ENCODE results near the gene HTT-AS. TPM values are rescaled to one million over a fixed set of nuclear protein-coding genes. Genes with fewer than 3 reads are reported as not detected.

HTT-AS gene
- total RNA-seq, 1 experiment from 2014 or later = not detected

DNA sequence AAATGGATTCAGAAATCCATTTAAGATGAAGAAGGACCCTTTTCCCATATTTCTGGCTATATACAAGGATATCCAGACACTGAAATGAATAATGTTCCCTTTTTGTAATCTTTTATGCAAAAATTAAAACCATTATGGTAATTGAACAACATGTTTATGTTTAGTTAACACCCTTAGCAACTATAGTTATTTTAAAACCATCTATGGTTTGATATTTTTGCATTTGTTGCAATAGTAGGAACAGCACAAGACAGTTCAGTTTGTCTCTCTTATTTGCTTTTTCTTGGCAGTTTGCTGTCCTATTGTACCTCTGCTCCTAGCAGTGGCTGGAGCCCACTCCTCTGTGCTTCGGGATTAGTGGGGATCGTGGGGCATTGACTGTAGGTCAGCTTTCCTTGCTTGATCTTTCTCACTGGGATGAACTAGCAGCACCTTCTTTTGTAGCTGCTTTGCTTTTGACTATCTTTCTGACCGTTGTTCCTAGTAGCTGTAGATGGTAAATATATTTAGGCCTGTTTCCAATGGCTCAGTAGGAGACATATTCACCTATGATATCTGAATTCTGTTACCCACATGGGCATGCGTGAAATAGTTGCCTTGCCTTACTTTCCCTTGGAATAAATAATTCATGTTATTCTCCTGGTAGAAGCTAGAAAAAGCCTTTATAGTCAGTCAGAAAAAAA is 12.9 kb upstream of the HTT-AS start:
- intact Hi-C loops (cut with micrococcal nuclease; ENCODE audit: unreplicated experiment) = no loop called here
- no peaks in the 10 kb centered on the region for H3K9me3 Mint-ChIP-seq (ENCODE audit: low read depth, unreplicated experiment)
- no peak overlapping the region for H3K27ac Mint-ChIP-seq (ENCODE audit: unreplicated experiment)
- no peaks in the 10 kb centered on the region for H3K36me3 Mint-ChIP-seq (ENCODE audit: insufficient read depth, unreplicated experiment)
- TF ChIP-seq, protein P1, sequence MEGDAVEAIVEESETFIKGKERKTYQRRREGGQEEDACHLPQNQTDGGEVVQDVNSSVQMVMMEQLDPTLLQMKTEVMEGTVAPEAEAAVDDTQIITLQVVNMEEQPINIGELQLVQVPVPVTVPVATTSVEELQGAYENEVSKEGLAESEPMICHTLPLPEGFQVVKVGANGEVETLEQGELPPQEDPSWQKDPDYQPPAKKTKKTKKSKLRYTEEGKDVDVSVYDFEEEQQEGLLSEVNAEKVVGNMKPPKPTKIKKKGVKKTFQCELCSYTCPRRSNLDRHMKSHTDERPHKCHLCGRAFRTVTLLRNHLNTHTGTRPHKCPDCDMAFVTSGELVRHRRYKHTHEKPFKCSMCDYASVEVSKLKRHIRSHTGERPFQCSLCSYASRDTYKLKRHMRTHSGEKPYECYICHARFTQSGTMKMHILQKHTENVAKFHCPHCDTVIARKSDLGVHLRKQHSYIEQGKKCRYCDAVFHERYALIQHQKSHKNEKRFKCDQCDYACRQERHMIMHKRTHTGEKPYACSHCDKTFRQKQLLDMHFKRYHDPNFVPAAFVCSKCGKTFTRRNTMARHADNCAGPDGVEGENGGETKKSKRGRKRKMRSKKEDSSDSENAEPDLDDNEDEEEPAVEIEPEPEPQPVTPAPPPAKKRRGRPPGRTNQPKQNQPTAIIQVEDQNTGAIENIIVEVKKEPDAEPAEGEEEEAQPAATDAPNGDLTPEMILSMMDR (IDR thresholded peaks at IDR 0.05; ENCODE audit: unreplicated experiment) = no peak
- no peaks in the 10 kb centered on the region for H3K27me3 Mint-ChIP-seq (ENCODE audit: unreplicated experiment)
- H3K4me1 Mint-ChIP-seq (ENCODE audit: low read depth, unreplicated experiment) = no peaks in the 10 kb centered on the region
- CTCF ChIA-PET = no interaction called here
- no peak for DNase-seq
- BruUV-seq (replicated peaks) = no TSS peak
- H3K4me3 Mint-ChIP-seq (ENCODE audit: low read depth, unreplicated experiment) = no peak overlapping the region

DNA sequence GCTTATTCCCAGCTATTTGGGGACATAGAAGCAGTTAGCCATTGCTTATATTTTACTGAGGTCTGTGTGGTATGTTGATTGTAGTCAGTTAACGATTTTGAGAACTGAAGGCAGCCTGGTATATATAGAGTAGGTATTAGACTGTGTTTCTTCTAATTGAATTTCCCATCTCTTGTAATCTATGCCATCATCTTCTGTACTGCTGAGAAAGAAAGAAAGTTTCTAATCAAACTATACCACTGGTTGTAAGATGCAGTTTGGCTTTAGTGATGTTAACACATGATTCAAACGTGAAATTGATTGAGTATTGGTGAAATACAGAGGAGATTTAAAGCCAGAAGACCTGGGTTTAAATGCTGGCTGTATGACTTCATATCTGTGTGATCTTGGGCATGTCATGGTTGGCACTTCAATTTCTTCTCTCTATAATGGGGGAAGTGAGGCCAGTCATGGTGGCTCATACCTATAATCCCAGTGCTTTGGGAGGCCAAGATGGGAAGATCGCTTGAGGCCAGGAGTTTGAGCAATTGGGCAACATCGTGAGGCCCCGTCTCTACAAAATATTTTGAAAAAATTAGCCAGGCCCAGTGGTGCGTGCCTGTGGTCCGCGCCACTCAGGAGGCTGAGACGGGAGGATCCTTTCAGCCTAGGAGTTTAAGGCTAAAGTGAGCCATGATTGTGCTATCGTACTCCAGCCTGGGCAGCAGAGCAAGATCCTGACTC is 11.8 kb upstream of the HTT-AS start:
- H3K27me3 Mint-ChIP-seq (ENCODE audit: unreplicated experiment) = no peaks in the 10 kb centered on the region
- H3K9me3 Mint-ChIP-seq (ENCODE audit: low read depth, unreplicated experiment) = no peaks in the 10 kb centered on the region
- intact Hi-C loops (cut with micrococcal nuclease; ENCODE audit: unreplicated experiment) = no loop called here
- no peak overlapping the region for H3K4me3 Mint-ChIP-seq (ENCODE audit: low read depth, unreplicated experiment)
- TF ChIP-seq, protein P1 (IDR thresholded peaks at IDR 0.05; ENCODE audit: unreplicated experiment) = no peak
- H3K4me1 Mint-ChIP-seq (ENCODE audit: low read depth, unreplicated experiment) = no peaks in the 10 kb centered on the region
- DNase-seq = no peak
- H3K36me3 Mint-ChIP-seq (ENCODE audit: insufficient read depth, unreplicated experiment) = no peaks in the 10 kb centered on the region
- CTCF ChIA-PET = no interaction called here
- BruUV-seq (replicated peaks) = no TSS peak
- no peak overlapping the region for H3K27ac Mint-ChIP-seq (ENCODE audit: unreplicated experiment)

DNA sequence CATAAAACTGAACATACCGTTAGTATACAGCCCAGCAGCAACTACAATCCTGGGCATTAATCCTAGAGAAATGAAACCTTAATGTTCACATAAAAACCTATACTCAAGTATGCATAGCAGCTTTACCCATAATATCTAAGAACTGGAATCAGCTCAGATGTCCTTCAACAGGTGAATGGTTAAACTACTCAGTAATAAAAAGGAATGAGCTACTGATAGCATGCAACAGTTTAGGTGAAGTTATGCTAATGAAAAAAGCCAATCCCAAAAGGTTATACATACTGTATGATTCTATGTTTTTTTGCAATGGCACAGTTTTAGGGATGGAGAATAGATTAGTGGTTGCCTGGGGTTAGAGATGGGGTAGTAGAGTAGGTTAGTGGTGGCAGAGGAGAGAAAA is 9.4 kb upstream of the HTT-AS start:
- Mint-ChIP-seq H3K9me3 (ENCODE audit: low read depth, unreplicated experiment) (no peaks in the 10 kb centered on the region), H3K27ac (ENCODE audit: unreplicated experiment) (no peak overlapping the region), H3K4me3 (ENCODE audit: low read depth, unreplicated experiment) (no peak overlapping the region), H3K27me3 (ENCODE audit: unreplicated experiment) (no peaks in the 10 kb centered on the region), H3K4me1 (ENCODE audit: low read depth, unreplicated experiment) (no peaks in the 10 kb centered on the region), H3K36me3 (ENCODE audit: insufficient read depth, unreplicated experiment) (no peaks in the 10 kb centered on the region)
- CTCF ChIA-PET = no interaction called here
- DNase-seq = no peak
- BruUV-seq (replicated peaks) = no TSS peak
- TF ChIP-seq, protein P1 (IDR thresholded peaks at IDR 0.05; ENCODE audit: unreplicated experiment) = no peak
- intact Hi-C loops (cut with micrococcal nuclease; ENCODE audit: unreplicated experiment) = no loop called here

DNA sequence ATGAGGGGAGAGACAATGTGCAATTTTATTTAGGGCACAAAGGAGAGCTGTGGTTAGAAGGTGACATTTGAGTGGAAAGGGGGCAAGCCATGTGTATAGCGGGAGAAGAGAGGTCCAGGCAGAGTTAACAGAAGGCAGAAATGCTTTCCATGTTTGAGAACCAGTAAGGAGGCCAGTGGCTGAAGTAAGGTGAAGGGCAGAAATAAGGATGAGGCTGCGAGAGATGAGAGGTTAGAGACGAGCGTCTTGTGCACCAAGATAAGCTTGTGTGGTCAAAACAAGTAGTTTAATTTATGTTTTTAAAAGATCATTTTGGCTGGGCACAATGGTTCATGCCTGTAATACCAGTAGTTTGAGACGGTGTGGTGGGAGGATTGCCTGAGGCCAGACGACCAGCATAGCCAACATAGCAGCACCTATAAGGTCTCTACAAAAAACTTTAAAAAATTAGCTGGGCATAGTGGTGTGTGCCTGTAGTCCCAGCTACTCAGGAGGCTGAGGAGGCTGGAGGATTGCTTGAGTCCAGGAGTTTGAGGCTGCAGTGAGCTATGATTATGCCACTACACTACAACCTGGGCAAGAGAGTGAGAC is 8.7 kb upstream of the HTT-AS start:
- Mint-ChIP-seq H3K27ac (ENCODE audit: unreplicated experiment) (no peak overlapping the region), H3K36me3 (ENCODE audit: insufficient read depth, unreplicated experiment) (no peaks in the 10 kb centered on the region), H3K4me3 (ENCODE audit: low read depth, unreplicated experiment) (no peak overlapping the region), H3K27me3 (ENCODE audit: unreplicated experiment) (no peaks in the 10 kb centered on the region), H3K4me1 (ENCODE audit: low read depth, unreplicated experiment) (no peaks in the 10 kb centered on the region), H3K9me3 (ENCODE audit: low read depth, unreplicated experiment) (no peaks in the 10 kb centered on the region)
- intact Hi-C loops (cut with micrococcal nuclease; ENCODE audit: unreplicated experiment) = no loop called here
- CTCF ChIA-PET = no interaction called here
- DNase-seq = no peak
- BruUV-seq (replicated peaks) = no TSS peak
- TF ChIP-seq, protein P1 (IDR thresholded peaks at IDR 0.05; ENCODE audit: unreplicated experiment) = no peak
